Measurements from ENCODE around the gene RNF169.

GRCh38 chr11:74717221-74717969 is 31.3 kb upstream of the RNF169 start:
- TF ChIP-seq, protein P1, sequence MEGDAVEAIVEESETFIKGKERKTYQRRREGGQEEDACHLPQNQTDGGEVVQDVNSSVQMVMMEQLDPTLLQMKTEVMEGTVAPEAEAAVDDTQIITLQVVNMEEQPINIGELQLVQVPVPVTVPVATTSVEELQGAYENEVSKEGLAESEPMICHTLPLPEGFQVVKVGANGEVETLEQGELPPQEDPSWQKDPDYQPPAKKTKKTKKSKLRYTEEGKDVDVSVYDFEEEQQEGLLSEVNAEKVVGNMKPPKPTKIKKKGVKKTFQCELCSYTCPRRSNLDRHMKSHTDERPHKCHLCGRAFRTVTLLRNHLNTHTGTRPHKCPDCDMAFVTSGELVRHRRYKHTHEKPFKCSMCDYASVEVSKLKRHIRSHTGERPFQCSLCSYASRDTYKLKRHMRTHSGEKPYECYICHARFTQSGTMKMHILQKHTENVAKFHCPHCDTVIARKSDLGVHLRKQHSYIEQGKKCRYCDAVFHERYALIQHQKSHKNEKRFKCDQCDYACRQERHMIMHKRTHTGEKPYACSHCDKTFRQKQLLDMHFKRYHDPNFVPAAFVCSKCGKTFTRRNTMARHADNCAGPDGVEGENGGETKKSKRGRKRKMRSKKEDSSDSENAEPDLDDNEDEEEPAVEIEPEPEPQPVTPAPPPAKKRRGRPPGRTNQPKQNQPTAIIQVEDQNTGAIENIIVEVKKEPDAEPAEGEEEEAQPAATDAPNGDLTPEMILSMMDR (IDR thresholded peaks at IDR 0.05) = no peak
- no peak for TF ChIP-seq POLR2A (IDR thresholded peaks at IDR 0.05)
